Activated T-helper 2 cell treated with anti-CD3 and anti-CD28 coated beads, Interferon-gamma antibody, Interleukin-2, Interleukin-4, amounts not matched to agents 10 μg/mL and 5 μg/mL and 100 μg/mL, durations not matched to agents 14 hours and 24 hours and 36 hours (primary cell): ENCODE data around the gene NCS1. TPM values are rescaled to one million over a fixed set of nuclear protein-coding genes. Genes with fewer than 3 reads are reported as not detected.
A peak's percentile ranks its signal among the peaks of the same experiment; 100 is the strongest.

ENCODE experiments used
- DNase-seq: peaks from one replicate; pipeline ENCODE4 v3.0.0; 2021; ENCODE audit warnings: low spot score
- H3K27ac Mint-ChIP-seq: one replicate; pipeline ENCODE4 v1.8.0; 2021; ENCODE audit warnings: mixed read lengths
- H3K27me3 Mint-ChIP-seq: one replicate; pipeline ENCODE4 v1.8.0; 2021; ENCODE audit warnings: low read depth, mixed read lengths
- H3K36me3 Mint-ChIP-seq: one replicate; pipeline ENCODE4 v1.8.0; 2021; ENCODE audit warnings: low read depth, mixed read lengths
- H3K4me1 Mint-ChIP-seq: one replicate; pipeline ENCODE4 v1.8.0; 2021; ENCODE audit warnings: low read depth, mixed read lengths
- H3K4me3 Mint-ChIP-seq: one replicate; pipeline ENCODE4 v1.8.0; 2021; ENCODE audit warnings: low read depth, mild to moderate bottlenecking, moderate library complexity, mixed read lengths
- H3K9me3 Mint-ChIP-seq: one replicate; pipeline ENCODE4 v1.8.0; 2021; ENCODE audit warnings: mixed read lengths
- intact Hi-C: fragments of 100-400 bp; cut with micrococcal nuclease; formaldehyde crosslinking; loops from one replicate; pipeline ENCODE4 v1.15.1; 2023
- total RNA-seq: library from RNA; stranded (reverse); gene quantifications from 2 replicates; pipeline ENCODE4 v1.2.3, GENCODE V29; 2022

The NCS1 gene
- total RNA-seq, 1 donor from 2014 or later, result 27.9 TPM

GRCh38 chr9:130138791-130139190, 33.4 kb upstream of the NCS1 start:
- no peak overlapping the region for H3K4me3 Mint-ChIP-seq
- no peaks in the 10 kb centered on the region for H3K9me3 Mint-ChIP-seq
- intact Hi-C loops, result no loop called here
- no peak for DNase-seq
- H3K36me3 Mint-ChIP-seq, result peaks cover 37% of the 10 kb centered on the region
- peaks cover 4% of the 10 kb centered on the region for H3K27me3 Mint-ChIP-seq
- H3K4me1 Mint-ChIP-seq, result peaks cover 39% of the 10 kb centered on the region
- peak overlapping the region; percentile 53 for H3K27ac Mint-ChIP-seq

GRCh38 chr9:130139251-130139650, 33.0 kb upstream of the NCS1 start:
- intact Hi-C loops, result no loop called here
- no peaks in the 10 kb centered on the region for H3K9me3 Mint-ChIP-seq
- peaks cover 43% of the 10 kb centered on the region for H3K4me1 Mint-ChIP-seq
- peaks cover 8% of the 10 kb centered on the region for H3K27me3 Mint-ChIP-seq
- H3K4me3 Mint-ChIP-seq, result no peak overlapping the region
- no peak for DNase-seq
- peaks cover 37% of the 10 kb centered on the region for H3K36me3 Mint-ChIP-seq
- H3K27ac Mint-ChIP-seq, result no peak overlapping the region

- Mint-ChIP-seq H3K4me1 (peaks cover 38% of the 10 kb centered on the region), H3K9me3 (no peaks in the 10 kb centered on the region), H3K4me3 (no peak overlapping the region), H3K27me3 (peaks cover 18% of the 10 kb centered on the region), H3K27ac (peak overlapping the region; percentile 65), H3K36me3 (peaks cover 28% of the 10 kb centered on the region)
- DNase-seq, result no peak
- intact Hi-C loops, result loop anchor here (1.0 kb wide), 1 partner anchor 11 kb away; no protein-coding TSS in a partner anchor
Measured at GRCh38 chr9:130140706-130141105, 31.5 kb upstream of the NCS1 start.

DNA sequence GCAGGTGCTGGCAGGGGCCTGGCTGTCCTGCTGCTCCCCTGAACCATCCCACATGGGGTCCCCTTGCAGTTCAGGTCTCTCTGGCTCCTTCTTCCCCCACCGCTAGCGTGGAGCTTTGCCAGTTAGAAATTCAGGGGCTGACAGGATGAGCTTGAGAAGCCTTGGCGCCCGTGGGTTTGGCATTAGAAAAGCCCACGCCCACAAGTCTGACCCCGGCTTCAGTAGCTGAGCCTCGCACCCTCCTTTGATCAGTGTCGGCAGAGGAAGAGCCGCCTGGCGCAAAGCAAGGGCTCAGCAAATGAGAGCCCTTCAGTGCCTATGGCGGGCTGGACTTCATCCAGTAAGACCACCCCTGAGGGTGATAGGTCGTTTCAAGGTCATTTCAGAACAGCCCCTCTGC, 30.1 kb upstream of the NCS1 start:
- Mint-ChIP-seq H3K4me3 (no peak overlapping the region), H3K36me3 (peaks cover 14% of the 10 kb centered on the region), H3K27ac (no peak overlapping the region), H3K4me1 (peaks cover 32% of the 10 kb centered on the region), H3K9me3 (no peaks in the 10 kb centered on the region), H3K27me3 (peaks cover 24% of the 10 kb centered on the region)
- DNase-seq, result no peak
- intact Hi-C loops, result no loop called here

DNA sequence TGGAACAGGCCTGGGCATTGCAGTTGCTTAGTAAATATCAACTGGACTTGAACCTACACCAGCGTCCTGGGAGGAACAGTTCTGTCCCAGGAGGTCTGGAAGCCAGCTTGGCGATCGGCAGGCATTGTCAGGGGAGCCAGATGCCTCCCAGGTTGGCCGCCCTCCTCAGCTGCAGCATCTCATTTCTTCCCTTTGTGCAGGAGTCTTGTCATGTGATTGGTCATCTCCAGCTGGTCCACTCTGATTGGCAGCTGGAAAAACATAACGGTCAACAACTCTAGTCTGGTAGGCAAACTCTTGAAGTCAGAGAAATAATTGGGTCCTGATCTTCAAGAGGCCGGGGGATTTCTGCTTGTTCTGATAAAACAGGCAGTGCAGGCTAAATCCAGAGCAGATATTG, 29.6 kb upstream of the NCS1 start:
- H3K4me1 Mint-ChIP-seq, result peaks cover 30% of the 10 kb centered on the region
- intact Hi-C loops, result no loop called here
- DNase-seq, result no peak
- peaks cover 8% of the 10 kb centered on the region for H3K36me3 Mint-ChIP-seq
- H3K27ac Mint-ChIP-seq, result no peak overlapping the region
- H3K4me3 Mint-ChIP-seq, result no peak overlapping the region
- no peaks in the 10 kb centered on the region for H3K9me3 Mint-ChIP-seq
- peaks cover 26% of the 10 kb centered on the region for H3K27me3 Mint-ChIP-seq

DNA sequence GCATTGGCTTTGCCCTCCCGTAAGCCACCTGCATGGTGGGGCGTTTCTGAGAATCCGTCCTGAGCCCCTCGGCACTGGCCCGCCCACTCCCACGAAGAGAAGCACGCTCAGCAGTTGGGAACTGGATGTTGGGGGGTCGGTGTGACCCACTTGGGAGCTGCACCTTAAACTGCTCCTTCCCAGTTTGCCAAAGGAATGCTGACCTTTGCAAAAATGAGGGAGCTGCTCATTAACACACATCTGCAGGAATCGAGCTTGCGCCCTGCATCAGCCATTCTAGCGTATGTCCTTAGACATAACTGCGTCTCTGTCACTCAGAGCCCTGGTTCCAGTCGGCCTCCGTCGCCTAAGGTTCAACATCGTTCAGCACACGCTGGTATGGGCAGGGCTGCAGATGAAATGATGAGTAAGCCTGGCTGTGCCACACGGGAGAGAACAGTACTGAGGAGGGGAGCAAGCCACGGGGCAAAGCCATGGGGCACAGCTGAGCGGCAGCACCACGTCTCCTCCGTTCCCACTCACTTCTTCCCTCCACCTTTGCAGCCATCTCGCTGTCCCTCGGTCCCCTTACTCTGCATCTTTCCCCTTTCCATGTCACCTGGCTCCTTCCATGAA, 28.8 kb upstream of the NCS1 start:
- DNase-seq, result no peak
- Mint-ChIP-seq H3K27me3 (peaks cover 29% of the 10 kb centered on the region), H3K4me3 (no peak overlapping the region), H3K36me3 (peaks cover 4% of the 10 kb centered on the region), H3K9me3 (no peaks in the 10 kb centered on the region), H3K27ac (no peak overlapping the region), H3K4me1 (peaks cover 26% of the 10 kb centered on the region)
- intact Hi-C loops, result no loop called here

DNA sequence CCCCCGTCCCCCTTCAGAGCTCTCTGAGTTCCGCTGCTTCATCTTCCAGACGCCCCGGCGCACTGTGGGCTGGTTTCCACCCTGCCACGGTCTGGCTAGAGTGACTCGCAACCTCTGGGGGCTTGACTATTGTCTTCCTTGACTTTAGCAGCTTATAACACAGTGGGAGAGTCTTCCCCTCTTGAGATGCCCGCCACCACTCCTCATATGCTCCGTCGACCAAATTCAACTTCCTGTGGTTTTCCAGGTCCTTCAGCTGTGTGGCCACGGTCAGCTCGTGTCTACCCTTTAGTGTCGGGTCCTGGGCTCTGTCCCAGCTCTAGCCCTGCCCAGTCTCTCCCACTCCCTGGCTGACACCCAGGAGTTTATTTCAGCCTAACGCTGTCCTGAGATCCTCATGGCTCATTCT, 28.2 kb upstream of the NCS1 start:
- no peak overlapping the region for H3K4me3 Mint-ChIP-seq
- no peaks in the 10 kb centered on the region for H3K36me3 Mint-ChIP-seq
- H3K27ac Mint-ChIP-seq, result no peak overlapping the region
- peaks cover 29% of the 10 kb centered on the region for H3K27me3 Mint-ChIP-seq
- H3K9me3 Mint-ChIP-seq, result no peaks in the 10 kb centered on the region
- intact Hi-C loops, result no loop called here
- peaks cover 20% of the 10 kb centered on the region for H3K4me1 Mint-ChIP-seq
- no peak for DNase-seq

GRCh38 chr9:130144703-130145102, 27.5 kb upstream of the NCS1 start:
- no peaks in the 10 kb centered on the region for H3K9me3 Mint-ChIP-seq
- H3K4me3 Mint-ChIP-seq, result no peak overlapping the region
- H3K36me3 Mint-ChIP-seq, result no peaks in the 10 kb centered on the region
- intact Hi-C loops, result no loop called here
- H3K27me3 Mint-ChIP-seq, result peaks cover 29% of the 10 kb centered on the region
- H3K4me1 Mint-ChIP-seq, result peaks cover 19% of the 10 kb centered on the region
- no peak overlapping the region for H3K27ac Mint-ChIP-seq
- no peak for DNase-seq

DNA sequence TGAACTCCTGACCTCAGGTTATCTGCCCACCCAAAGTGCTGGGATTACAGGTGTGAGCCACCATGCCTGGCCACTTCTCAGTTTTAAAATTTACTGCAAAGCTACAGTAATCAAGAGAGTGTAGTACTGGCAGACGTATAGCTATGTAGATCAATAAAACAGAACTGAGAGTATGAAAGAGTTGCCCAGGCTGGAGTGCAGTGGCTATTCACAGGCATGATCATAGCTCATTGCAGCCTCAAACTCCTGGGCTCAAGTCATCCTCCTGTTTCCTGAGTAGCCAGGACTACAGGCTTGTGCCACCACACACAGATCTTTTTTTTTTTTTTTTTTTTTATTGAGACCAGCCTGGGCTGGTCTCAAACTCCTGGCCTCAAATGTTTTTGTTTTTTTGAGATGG, 26.5 kb upstream of the NCS1 start:
- no peak overlapping the region for H3K4me3 Mint-ChIP-seq
- no peak overlapping the region for H3K27ac Mint-ChIP-seq
- H3K4me1 Mint-ChIP-seq, result peaks cover 10% of the 10 kb centered on the region
- H3K27me3 Mint-ChIP-seq, result peaks cover 29% of the 10 kb centered on the region
- H3K36me3 Mint-ChIP-seq, result no peaks in the 10 kb centered on the region
- intact Hi-C loops, result no loop called here
- DNase-seq, result no peak
- H3K9me3 Mint-ChIP-seq, result no peaks in the 10 kb centered on the region

- Mint-ChIP-seq H3K9me3 (no peaks in the 10 kb centered on the region), H3K27me3 (peaks cover 29% of the 10 kb centered on the region), H3K36me3 (no peaks in the 10 kb centered on the region), H3K27ac (no peak overlapping the region), H3K4me1 (peaks cover 6% of the 10 kb centered on the region), H3K4me3 (no peak overlapping the region)
- intact Hi-C loops, result no loop called here
- no peak for DNase-seq
Measured at GRCh38 chr9:130147198-130147597, 25.0 kb upstream of the NCS1 start.

DNA sequence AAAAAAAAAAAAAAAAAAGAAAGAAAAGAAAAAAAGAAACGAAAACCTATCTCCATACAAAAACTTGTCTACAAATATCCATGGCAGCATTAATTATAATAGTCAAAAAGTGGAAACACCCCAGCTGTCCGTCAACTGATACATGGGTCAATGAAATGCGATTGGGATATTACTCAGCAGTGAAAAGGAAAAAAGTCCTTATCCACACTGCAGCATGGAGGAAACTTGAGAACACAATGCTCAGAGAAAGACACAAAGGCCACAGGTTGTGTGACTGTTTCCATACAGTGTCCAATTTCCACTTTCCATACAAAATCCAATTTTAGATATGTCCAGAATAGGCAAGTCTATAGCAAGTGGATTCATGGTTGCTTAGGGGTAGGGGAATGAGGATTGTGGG, 24.3 kb upstream of the NCS1 start:
- H3K4me1 Mint-ChIP-seq, result peaks cover 6% of the 10 kb centered on the region
- no peak overlapping the region for H3K4me3 Mint-ChIP-seq

GRCh38 chr9:130149031-130149430, 23.2 kb upstream of the NCS1 start:
- no peak for DNase-seq
- no peaks in the 10 kb centered on the region for H3K36me3 Mint-ChIP-seq
- H3K27ac Mint-ChIP-seq, result no peak overlapping the region
- H3K9me3 Mint-ChIP-seq, result no peaks in the 10 kb centered on the region
- H3K4me3 Mint-ChIP-seq, result no peak overlapping the region
- intact Hi-C loops, result no loop called here
- peaks cover 2% of the 10 kb centered on the region for H3K4me1 Mint-ChIP-seq
- H3K27me3 Mint-ChIP-seq, result peaks cover 23% of the 10 kb centered on the region

More for the DNA sequence above, 24.3 kb upstream of the NCS1 start:
- no peak for DNase-seq
- Mint-ChIP-seq H3K27me3 (peaks cover 29% of the 10 kb centered on the region), H3K36me3 (no peaks in the 10 kb centered on the region), H3K27ac (no peak overlapping the region), H3K9me3 (no peaks in the 10 kb centered on the region)
- intact Hi-C loops, result no loop called here

DNA sequence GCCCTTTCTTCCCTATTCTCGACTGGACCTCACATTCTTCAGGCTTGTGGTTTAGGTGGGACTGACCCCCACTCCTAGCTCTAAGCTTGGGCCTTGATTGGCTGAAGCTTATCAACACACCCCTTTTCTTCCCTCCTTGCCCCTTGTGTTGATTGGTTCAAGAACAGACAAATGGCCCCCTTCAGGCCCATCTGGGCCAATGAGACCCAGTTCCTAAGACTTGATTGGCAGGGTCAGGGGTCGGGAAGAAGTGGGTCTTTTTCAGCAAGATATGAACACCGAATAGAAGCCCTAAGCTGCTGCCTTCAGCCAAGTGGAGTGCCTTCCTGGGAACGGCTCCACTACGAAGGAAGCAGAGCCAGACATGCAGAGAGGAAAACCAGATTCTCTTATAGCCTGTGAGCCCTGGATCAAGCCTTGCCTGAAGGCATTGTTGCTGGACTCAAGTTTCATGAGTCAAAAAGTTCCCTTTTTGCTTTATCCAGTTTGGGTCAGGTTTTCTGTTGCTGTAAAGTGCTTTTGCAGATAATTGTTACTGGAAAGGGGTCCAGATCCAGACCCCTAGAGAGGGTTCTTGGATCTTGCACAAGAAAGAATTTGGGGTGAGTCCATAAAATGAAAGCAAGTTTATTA, 22.4 kb upstream of the NCS1 start:
- no peak overlapping the region for H3K4me3 Mint-ChIP-seq
- H3K27ac Mint-ChIP-seq, result no peak overlapping the region
- H3K4me1 Mint-ChIP-seq, result no peaks in the 10 kb centered on the region
- peaks cover 18% of the 10 kb centered on the region for H3K27me3 Mint-ChIP-seq
- DNase-seq, result no peak
- H3K9me3 Mint-ChIP-seq, result no peaks in the 10 kb centered on the region
- no peaks in the 10 kb centered on the region for H3K36me3 Mint-ChIP-seq
- intact Hi-C loops, result no loop called here
